Stomach (tissue), 4 donors: Measurements from ENCODE around the gene CERT1.

Source experiments
- CTCF ChIP-seq, 7 experiments: fragments of 450-650 bp in 4 of 7; fragments of 200-600 bp in 3 of 7; sonication (generic) in 3 of 7; IDR thresholded peaks; one replicate each; pipeline ENCODE4 v1.5.1; 2016 to 2019; ENCODE audit warnings: antibody characterized with exemption in 7 of 7, control low read depth in 2 of 7, mild to moderate bottlenecking in 1 of 7
- EP300 ChIP-seq: sonication (generic); formaldehyde crosslinking; IDR thresholded peaks from one replicate; pipeline ENCODE4 v1.6.1; 2017; ENCODE audit warnings: antibody characterized with exemption
- POLR2A ChIP-seq, 4 donors: fragments of 450-650 bp; IDR thresholded peaks; one replicate each; pipeline ENCODE4 v1.6.1; 2016; ENCODE audit warnings: antibody characterized with exemption in 4 of 4, control low read depth in 2 of 4, mild to moderate bottlenecking in 1 of 4, moderate library complexity in 1 of 4

DNA sequence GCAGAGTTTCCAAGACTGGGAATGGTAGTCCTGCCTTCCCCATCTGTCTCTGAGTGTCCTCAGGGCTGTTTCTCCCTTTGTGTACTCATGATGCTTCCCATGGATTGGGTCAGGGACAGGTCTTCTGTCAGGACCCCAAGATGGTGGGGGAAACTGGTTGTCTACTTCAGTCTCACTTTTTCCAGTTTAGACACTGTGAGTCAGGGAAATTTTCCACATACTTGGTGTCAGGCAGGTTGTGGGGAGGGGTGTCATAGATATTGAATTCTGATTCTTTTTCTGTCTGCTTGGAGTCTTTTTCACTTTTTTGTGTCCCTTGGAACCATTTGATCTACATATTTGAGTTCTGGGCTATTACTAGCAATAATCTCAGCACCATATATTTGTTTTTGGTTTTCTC is 10.6 kb upstream of the CERT1 start:
- no peak for TF ChIP-seq CTCF (IDR thresholded peaks at IDR 0.05)
- TF ChIP-seq POLR2A (IDR thresholded peaks at IDR 0.05) = no peak
- no peak for TF ChIP-seq EP300
